Measurements from ENCODE around the gene GSE1. TPM values are rescaled to one million over a fixed set of nuclear protein-coding genes. Genes with fewer than 3 reads are reported as not detected.
A peak's percentile ranks its signal among the peaks of the same experiment; 100 is the strongest.

GSE1 gene
- total RNA-seq, 3 donors from 2014 or later = 52.3 to 105 (median 60.7) TPM

DNA sequence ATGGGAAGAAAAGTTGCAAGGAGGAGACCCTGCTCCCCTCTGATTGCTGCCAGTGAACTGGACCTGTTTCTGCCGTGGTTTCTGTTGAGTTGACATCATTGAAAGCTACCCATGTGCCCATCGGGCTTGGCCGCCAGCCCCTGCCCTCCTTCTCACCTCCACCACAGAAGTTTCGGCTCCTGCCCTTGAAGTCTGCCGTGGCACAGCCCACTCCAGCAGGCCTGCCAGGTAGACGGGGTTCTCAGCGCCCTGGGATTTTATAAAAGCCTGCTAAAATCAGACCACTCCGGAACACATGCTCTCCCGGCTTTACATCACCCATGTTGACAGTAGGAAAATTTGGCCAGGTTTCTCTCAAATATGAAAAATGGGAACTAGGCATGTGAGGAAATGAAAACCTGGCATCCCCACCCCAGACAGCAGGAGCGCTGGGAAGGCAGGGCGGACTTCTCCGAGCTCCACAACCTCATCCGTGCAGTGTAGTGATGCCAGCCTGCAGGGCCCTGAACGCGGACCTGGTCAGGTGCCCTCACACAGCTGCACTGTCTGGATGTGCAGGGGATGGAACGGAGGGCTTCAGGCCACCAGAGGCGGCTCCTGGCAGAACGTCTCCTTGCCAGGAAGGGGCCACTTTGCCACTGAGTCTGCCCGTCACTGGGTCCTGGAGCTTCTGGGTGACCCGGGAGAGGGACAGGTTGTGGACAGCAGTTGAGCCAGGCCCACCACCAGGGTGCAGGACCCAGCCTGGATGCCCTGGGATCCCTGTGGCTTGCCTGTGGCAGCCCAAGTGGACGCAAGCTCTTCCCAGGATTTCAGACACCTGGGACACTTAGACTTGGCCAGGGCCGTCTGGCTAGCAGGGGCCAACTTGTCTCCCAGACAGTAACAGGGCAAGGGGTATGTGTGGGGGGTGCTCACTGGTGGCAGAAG, 6.9 kb upstream of the GSE1 start:
- TF ChIP-seq CTCF (IDR thresholded peaks at IDR 0.05) (no peak), POLR2AphosphoS5 (IDR thresholded peaks at IDR 0.05) (no peak), POLR2A (IDR thresholded peaks at IDR 0.05) (no peak)
- no peak for DNase-seq (ENCODE audit: low spot score in 2 of 2)
- Histone ChIP-seq H3K27me3 (no peaks in the 10 kb centered on the region), H3K4me1 (peaks cover 8 to 11% of the 10 kb centered on the region in 2 donors), H3K36me3 (no peaks in the 10 kb centered on the region), H3K9me3 (no peaks in the 10 kb centered on the region), H3K4me3 (no peak overlapping the region), H3K27ac (peak overlapping the region in 1 of 2 donors; percentile 29)
- intact Hi-C loops (cut with DNase I; ENCODE audit: low total_unique reads) = loop anchor here (5.0 kb wide), 1 partner anchor 189 kb away; no protein-coding TSS in a partner anchor

- TF ChIP-seq POLR2AphosphoS5 (IDR thresholded peaks at IDR 0.05) (no peak), CTCF (IDR thresholded peaks at IDR 0.05) (no peak), POLR2A (IDR thresholded peaks at IDR 0.05) (no peak)
- no peaks in the 10 kb centered on the region for H3K27me3 ChIP-seq
- no peak for DNase-seq (ENCODE audit: low spot score in 2 of 2)
- no peaks in the 10 kb centered on the region for H3K9me3 ChIP-seq
- no peak overlapping the region for H3K4me3 ChIP-seq
- H3K4me1 ChIP-seq = peaks cover 8 to 15% of the 10 kb centered on the region in 2 donors
- H3K27ac ChIP-seq = no peak overlapping the region
- intact Hi-C loops (cut with DNase I; ENCODE audit: low total_unique reads) = loop anchor here (5.0 kb wide), 1 partner anchor 190 kb away; no protein-coding TSS in a partner anchor
- H3K36me3 ChIP-seq = no peaks in the 10 kb centered on the region
These were observed 6.2 kb upstream of the GSE1 start for GRCh38 chr16:85606904-85607303.

DNA sequence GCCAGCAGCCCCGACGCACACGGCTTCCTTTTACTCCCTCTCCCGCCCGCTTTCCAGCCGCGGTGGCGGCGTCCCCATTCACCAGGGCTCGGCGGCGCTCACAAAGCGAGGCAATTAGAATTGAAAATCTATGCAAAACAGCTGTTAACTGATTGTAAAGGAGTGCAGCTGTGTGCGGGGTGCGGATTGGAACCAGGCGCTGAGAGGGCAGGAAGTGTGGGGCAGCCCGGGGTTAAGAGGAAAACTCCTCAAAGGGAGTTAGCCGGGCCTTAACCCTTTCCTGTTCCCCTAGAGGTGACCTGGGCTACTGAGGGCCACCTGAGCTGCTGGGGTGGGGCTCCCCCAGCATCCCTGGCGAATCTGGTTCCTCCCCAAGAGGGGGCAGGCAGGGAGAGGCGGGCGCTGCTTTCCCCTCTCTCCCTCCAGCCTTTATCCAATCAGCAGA, 5.8 kb upstream of the GSE1 start:
- no peaks in the 10 kb centered on the region for H3K36me3 ChIP-seq
- H3K4me3 ChIP-seq = no peak overlapping the region
- no peak for DNase-seq (ENCODE audit: low spot score in 2 of 2)
- H3K9me3 ChIP-seq = no peaks in the 10 kb centered on the region
- H3K27ac ChIP-seq = no peak overlapping the region
- intact Hi-C loops (cut with DNase I; ENCODE audit: low total_unique reads) = loop anchor here (5.0 kb wide), 1 partner anchor 190 kb away; no protein-coding TSS in a partner anchor
- no peaks in the 10 kb centered on the region for H3K27me3 ChIP-seq
- TF ChIP-seq POLR2A (IDR thresholded peaks at IDR 0.05) = no peak
- no peak for TF ChIP-seq POLR2AphosphoS5 (IDR thresholded peaks at IDR 0.05)
- no peak for TF ChIP-seq CTCF (IDR thresholded peaks at IDR 0.05)
- H3K4me1 ChIP-seq = peaks cover 8 to 15% of the 10 kb centered on the region in 2 donors

DNA sequence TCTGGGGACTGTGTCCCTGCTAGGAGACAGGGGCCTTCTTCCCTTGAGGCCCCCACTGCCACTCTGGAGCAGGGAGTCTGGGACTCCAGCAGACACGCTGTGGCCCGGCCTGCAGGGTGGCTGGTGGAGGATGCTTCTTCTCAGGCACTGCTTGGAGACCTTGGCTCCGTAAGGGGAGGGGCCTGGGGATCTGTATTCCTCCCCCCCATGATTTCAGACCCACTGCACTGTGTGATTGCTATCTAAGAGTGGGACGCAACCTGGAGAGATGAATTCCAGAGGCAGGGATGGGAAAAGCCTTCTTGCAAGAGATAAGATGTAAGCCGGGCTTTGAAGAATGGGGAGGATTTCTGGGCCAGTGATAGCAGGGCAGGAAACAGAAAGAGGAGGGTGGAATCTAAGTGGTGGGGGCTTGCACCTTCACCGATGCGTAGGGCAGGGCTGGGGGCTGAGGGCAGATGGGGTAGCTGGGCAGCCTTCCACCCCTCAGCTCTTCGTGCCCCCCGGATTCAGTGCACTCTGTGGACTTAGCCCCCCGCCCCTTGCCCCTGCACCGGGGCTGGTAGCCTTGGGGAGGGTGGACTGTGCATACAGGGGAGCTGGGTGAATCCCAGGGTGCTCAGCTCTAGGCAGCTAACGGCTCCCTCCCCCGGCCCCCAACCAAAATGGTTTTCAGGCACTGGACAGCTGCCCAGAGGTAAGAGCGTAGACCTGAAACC, 5.2 kb upstream of the GSE1 start:
- intact Hi-C loops (cut with DNase I; ENCODE audit: low total_unique reads) = loop anchor here (5.0 kb wide), 1 partner anchor 191 kb away; no protein-coding TSS in a partner anchor
- Histone ChIP-seq H3K36me3 (no peaks in the 10 kb centered on the region), H3K4me3 (no peak overlapping the region), H3K27ac (peak overlapping the region in 1 of 2 donors; percentile 23), H3K9me3 (no peaks in the 10 kb centered on the region), H3K4me1 (peaks cover 8 to 15% of the 10 kb centered on the region in 2 donors), H3K27me3 (no peaks in the 10 kb centered on the region)
- TF ChIP-seq POLR2AphosphoS5 (IDR thresholded peaks at IDR 0.05) = no peak
- TF ChIP-seq CTCF (IDR thresholded peaks at IDR 0.05) = no peak
- TF ChIP-seq POLR2A (IDR thresholded peaks at IDR 0.05) = no peak
- no peak for DNase-seq (ENCODE audit: low spot score in 2 of 2)

All from breast epithelium (tissue), 4 donors.